ENCODE results near the gene SH2D7. TPM values are rescaled to one million over a fixed set of nuclear protein-coding genes. Genes with fewer than 3 reads are reported as not detected.

SH2D7 gene
- polyA plus RNA-seq, 1 donor (not counting 4 experiments of a cell fraction or from before 2014, with no cell fraction given), result not detected

DNA sequence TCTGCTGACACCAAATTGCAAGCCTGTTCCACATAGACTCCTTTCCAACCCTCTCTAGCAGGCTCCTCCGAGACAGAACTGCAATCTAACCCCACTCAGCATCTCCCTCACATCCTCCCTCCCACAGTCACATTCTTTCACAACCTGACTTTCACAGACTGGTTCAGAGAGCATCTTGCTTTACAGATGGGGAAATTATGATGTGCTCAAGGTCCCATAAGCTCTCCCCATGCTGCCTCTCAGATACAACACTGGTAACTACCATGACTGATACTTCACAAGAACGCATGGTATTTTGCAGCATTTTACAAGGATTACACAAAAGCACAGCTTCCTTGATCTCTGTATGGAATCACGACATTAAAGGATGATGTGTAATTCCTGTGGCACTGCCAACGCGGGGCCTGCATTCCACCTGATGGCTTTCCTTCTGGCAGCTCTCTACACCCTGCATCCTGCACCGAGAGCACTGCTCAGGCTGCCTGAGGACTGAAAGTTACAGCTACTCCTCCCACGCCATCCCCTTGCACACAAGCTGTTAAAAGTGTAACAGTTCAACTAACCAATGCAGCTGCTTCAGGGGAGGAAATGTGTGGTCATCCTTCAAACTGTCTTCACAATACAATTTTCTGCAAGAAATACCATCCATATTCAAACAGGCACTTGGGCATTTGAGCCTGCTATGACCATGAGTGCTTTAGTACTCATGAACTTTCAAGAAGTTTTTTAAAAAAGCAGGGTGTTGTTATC is 42.5 kb upstream of the SH2D7 start:
- FAIRE-seq, result no peak
- H3K27ac ChIP-seq (ENCODE audit: control insufficient read depth, insufficient read depth, low read length), result no peak overlapping the region

DNA sequence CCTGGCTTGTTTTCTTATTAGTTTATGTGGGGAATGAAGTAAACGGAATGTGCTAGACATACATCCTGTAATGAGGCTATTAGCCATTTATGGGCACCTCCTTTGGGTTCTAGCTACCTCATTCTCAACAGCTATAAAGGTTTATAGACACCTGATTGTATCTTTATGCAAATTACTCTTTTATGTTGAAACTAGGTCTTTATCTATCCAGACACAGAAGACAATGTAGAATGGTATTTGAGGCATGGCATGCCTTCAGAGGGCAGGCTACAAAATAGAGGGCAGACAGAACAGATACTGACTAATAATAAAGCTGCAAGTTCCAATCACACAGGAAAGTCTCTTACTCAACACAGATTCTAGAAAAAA is 41.9 kb upstream of the SH2D7 start:
- H3K27me3 ChIP-seq (ENCODE audit: control insufficient read depth, extremely low read depth, insufficient read depth, low read length), result no peaks in the 10 kb centered on the region
- no peaks in the 10 kb centered on the region for H3K9me3 ChIP-seq (ENCODE audit: control insufficient read depth, low read depth, low read length)
- H2AFZ ChIP-seq (ENCODE audit: control insufficient read depth, low read length), result no peak overlapping the region
- no peak for FAIRE-seq
- H3K4me2 ChIP-seq (ENCODE audit: control insufficient read depth, extremely low read depth, insufficient read depth, low read depth, low read length), result no peak overlapping the region
- H3K79me2 ChIP-seq (ENCODE audit: control insufficient read depth, insufficient read depth, low read length), result peaks cover 10% of the 10 kb centered on the region
- H3K4me3 ChIP-seq (ENCODE audit: control insufficient read depth in 2 of 3, extremely low read depth in 1 of 3, insufficient read depth in 2 of 3, low read depth in 1 of 3, low read length in 3 of 3), result no peak overlapping the region
- no peaks in the 10 kb centered on the region for H3K4me1 ChIP-seq (ENCODE audit: control insufficient read depth, extremely low read depth, insufficient read depth, low read length)
- H3K36me3 ChIP-seq (ENCODE audit: control insufficient read depth in 2 of 2, extremely low read depth in 1 of 2, insufficient read depth in 2 of 2, low read length in 2 of 2), result peaks cover 7 to 8% of the 10 kb centered on the region in 2 experiments
- H3K9ac ChIP-seq (ENCODE audit: control insufficient read depth, extremely low read depth, insufficient read depth, low read length), result no peak overlapping the region
- dilution Hi-C loops (cut with MboI; ENCODE audit: extremely low pct_ligation_motif_present, low sequenced_read_pairs), result no loop called here
- DNase-seq (ENCODE audit: low read depth, low spot score), result no peak
- H3K27ac ChIP-seq (ENCODE audit: control insufficient read depth, insufficient read depth, low read length), result no peak overlapping the region
- TF ChIP-seq EZH2 (IDR thresholded peaks at IDR 0.05; ENCODE audit: low read length), result no peak
- TF ChIP-seq, protein P1, sequence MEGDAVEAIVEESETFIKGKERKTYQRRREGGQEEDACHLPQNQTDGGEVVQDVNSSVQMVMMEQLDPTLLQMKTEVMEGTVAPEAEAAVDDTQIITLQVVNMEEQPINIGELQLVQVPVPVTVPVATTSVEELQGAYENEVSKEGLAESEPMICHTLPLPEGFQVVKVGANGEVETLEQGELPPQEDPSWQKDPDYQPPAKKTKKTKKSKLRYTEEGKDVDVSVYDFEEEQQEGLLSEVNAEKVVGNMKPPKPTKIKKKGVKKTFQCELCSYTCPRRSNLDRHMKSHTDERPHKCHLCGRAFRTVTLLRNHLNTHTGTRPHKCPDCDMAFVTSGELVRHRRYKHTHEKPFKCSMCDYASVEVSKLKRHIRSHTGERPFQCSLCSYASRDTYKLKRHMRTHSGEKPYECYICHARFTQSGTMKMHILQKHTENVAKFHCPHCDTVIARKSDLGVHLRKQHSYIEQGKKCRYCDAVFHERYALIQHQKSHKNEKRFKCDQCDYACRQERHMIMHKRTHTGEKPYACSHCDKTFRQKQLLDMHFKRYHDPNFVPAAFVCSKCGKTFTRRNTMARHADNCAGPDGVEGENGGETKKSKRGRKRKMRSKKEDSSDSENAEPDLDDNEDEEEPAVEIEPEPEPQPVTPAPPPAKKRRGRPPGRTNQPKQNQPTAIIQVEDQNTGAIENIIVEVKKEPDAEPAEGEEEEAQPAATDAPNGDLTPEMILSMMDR (optimal IDR thresholded peaks at IDR 0.05 in 1 of 3, IDR thresholded peaks at IDR 0.05 in 1 of 3, conservative IDR thresholded peaks at IDR 0.05 in 1 of 3; ENCODE audit: extremely low read depth in 1 of 3, insufficient read depth in 2 of 3, low read length in 3 of 3), result no peak
- no peaks in the 10 kb centered on the region for H4K20me1 ChIP-seq (ENCODE audit: control insufficient read depth, extremely low read depth, insufficient read depth, low read length)
- H3K9me1 ChIP-seq (ENCODE audit: control insufficient read depth, extremely low read depth, insufficient read depth, low read length), result peaks cover 5% of the 10 kb centered on the region

More for the DNA sequence above, 42.5 kb upstream of the SH2D7 start:
- no peaks in the 10 kb centered on the region for H3K27me3 ChIP-seq (ENCODE audit: control insufficient read depth, extremely low read depth, insufficient read depth, low read length)
- H3K9ac ChIP-seq (ENCODE audit: control insufficient read depth, extremely low read depth, insufficient read depth, low read length), result no peak overlapping the region
- H3K9me3 ChIP-seq (ENCODE audit: control insufficient read depth, low read depth, low read length), result no peaks in the 10 kb centered on the region
- no peaks in the 10 kb centered on the region for H3K4me1 ChIP-seq (ENCODE audit: control insufficient read depth, extremely low read depth, insufficient read depth, low read length)
- no peaks in the 10 kb centered on the region for H4K20me1 ChIP-seq (ENCODE audit: control insufficient read depth, extremely low read depth, insufficient read depth, low read length)
- H3K4me3 ChIP-seq (ENCODE audit: control insufficient read depth in 2 of 3, extremely low read depth in 1 of 3, insufficient read depth in 2 of 3, low read depth in 1 of 3, low read length in 3 of 3), result no peak overlapping the region
- TF ChIP-seq, protein P1 (optimal IDR thresholded peaks at IDR 0.05 in 1 of 3, IDR thresholded peaks at IDR 0.05 in 1 of 3, conservative IDR thresholded peaks at IDR 0.05 in 1 of 3; ENCODE audit: extremely low read depth in 1 of 3, insufficient read depth in 2 of 3, low read length in 3 of 3), result no peak
- no peak for TF ChIP-seq EZH2 (IDR thresholded peaks at IDR 0.05; ENCODE audit: low read length)
- no peak for DNase-seq (ENCODE audit: low read depth, low spot score)
- dilution Hi-C loops (cut with MboI; ENCODE audit: extremely low pct_ligation_motif_present, low sequenced_read_pairs), result no loop called here
- peaks cover 5% of the 10 kb centered on the region for H3K79me2 ChIP-seq (ENCODE audit: control insufficient read depth, insufficient read depth, low read length)
- H2AFZ ChIP-seq (ENCODE audit: control insufficient read depth, low read length), result no peak overlapping the region
- peaks cover 7 to 8% of the 10 kb centered on the region in 2 experiments for H3K36me3 ChIP-seq (ENCODE audit: control insufficient read depth in 2 of 2, extremely low read depth in 1 of 2, insufficient read depth in 2 of 2, low read length in 2 of 2)
- H3K9me1 ChIP-seq (ENCODE audit: control insufficient read depth, extremely low read depth, insufficient read depth, low read length), result peaks cover 5% of the 10 kb centered on the region
- H3K4me2 ChIP-seq (ENCODE audit: control insufficient read depth, extremely low read depth, insufficient read depth, low read depth, low read length), result no peak overlapping the region

All from keratinocyte (primary cell).